H1 (cell line): ENCODE results near the gene KLHDC10. TPM values are rescaled to one million over a fixed set of nuclear protein-coding genes. Genes with fewer than 3 reads are reported as not detected.
A peak's percentile ranks its signal among the peaks of the same experiment; 100 is the strongest.

Source experiments
- ATF2 ChIP-seq: IDR thresholded peaks from 2 replicates; pipeline ENCODE4 v1.6.1; 2012; ENCODE audit warnings: low read length, inconsistent platforms
- BRCA1 ChIP-seq: IDR thresholded peaks from 2 replicates; pipeline ENCODE4 v1.6.1; 2012; ENCODE audit warnings: low read depth, low read length, improper control_type of control experiment
- CBX5 ChIP-seq: fragments of 300-800, 300-1000 bp; sonication (generic); IDR thresholded peaks from 2 replicates; pipeline ENCODE4 v1.7.1; 2016; ENCODE audit warnings: antibody characterized with exemption, low read length, low read depth
- CEBPB ChIP-seq: IDR thresholded peaks from 2 replicates; pipeline ENCODE4 v1.6.1; 2012; ENCODE audit warnings: low read depth, low read length
- CHD1 ChIP-seq: IDR thresholded peaks from 2 replicates; pipeline ENCODE4 v1.6.1; 2012; ENCODE audit warnings: low read depth, low read length, improper control_type of control experiment
- GABPA ChIP-seq: IDR thresholded peaks from 2 replicates; pipeline ENCODE4 v1.6.1; 2011; ENCODE audit warnings: mild to moderate bottlenecking, low read length, moderate library complexity, borderline replicate concordance; ENCODE audit not compliant: insufficient read depth
- GTF2F1 ChIP-seq: IDR thresholded peaks from 2 replicates; pipeline ENCODE4 v1.6.1; 2012; ENCODE audit warnings: low read depth, low read length, improper control_type of control experiment, borderline replicate concordance
- HDAC2 ChIP-seq, 2 experiments: fragments of 300-600 bp in 1 of 2; sonication (generic) in 1 of 2; IDR thresholded peaks; 2 replicates each; pipeline ENCODE4 v1.6.1; 2011 to 2012; ENCODE audit warnings: low read depth in 2 of 2, low read length in 2 of 2, mild to moderate bottlenecking in 2 of 2, moderate library complexity in 2 of 2, borderline replicate concordance in 1 of 2, inconsistent platforms in 1 of 2
- HDAC6 ChIP-seq: IDR thresholded peaks from one replicate; pipeline ENCODE4 v1.7.1; 2012; ENCODE audit warnings: low read depth, mild to moderate bottlenecking, inconsistent platforms, low read length, moderate library complexity
- JUN ChIP-seq: IDR thresholded peaks from 2 replicates; pipeline ENCODE4 v1.6.1; 2011; ENCODE audit warnings: low read depth, mild to moderate bottlenecking, improper control_type of control experiment, low read length
- JUND ChIP-seq: IDR thresholded peaks from 2 replicates; pipeline ENCODE4 v1.6.1; 2011; ENCODE audit warnings: mild to moderate bottlenecking, improper control_type of control experiment, low read length
- KDM5A ChIP-seq: fragments of 200-600 bp; IDR thresholded peaks from 2 replicates; pipeline ENCODE4 v1.7.1; 2012; ENCODE audit warnings: mild to moderate bottlenecking, low read length, inconsistent platforms, mixed read lengths
- MAX ChIP-seq: IDR thresholded peaks from 2 replicates; pipeline ENCODE4 v1.6.1; 2012; ENCODE audit warnings: inconsistent platforms
- NRF1 ChIP-seq: IDR thresholded peaks from 2 replicates; pipeline ENCODE4 v1.6.1; 2011; ENCODE audit warnings: mild to moderate bottlenecking, low read depth, low read length, improper control_type of control experiment
- POLR2A ChIP-seq, 2 experiments: IDR thresholded peaks; 1 replicate in 1 of 2; 2 replicates in 1 of 2; pipeline ENCODE4 v1.6.1; 2011; ENCODE audit warnings: low read depth in 2 of 2, low read length in 2 of 2, mild to moderate bottlenecking in 2 of 2; ENCODE audit errors: control extremely low read depth in 1 of 2
- POU5F1 ChIP-seq: IDR thresholded peaks from 2 replicates; pipeline ENCODE4 v1.6.1; 2011; ENCODE audit warnings: low read depth, mild to moderate bottlenecking, low read length, moderate library complexity
- RAD21 ChIP-seq, 2 experiments: IDR thresholded peaks in 1 of 2; conservative IDR thresholded peaks in 1 of 2; 2 replicates each; pipeline ENCODE4 v1.6.1; 2011; ENCODE audit warnings: low read depth in 2 of 2, low read length in 2 of 2, improper control_type of control experiment in 1 of 2, inconsistent platforms in 1 of 2, mild to moderate bottlenecking in 1 of 2, moderate library complexity in 1 of 2
- RBBP5 ChIP-seq: IDR thresholded peaks from 2 replicates; pipeline ENCODE4 v1.7.1; 2012; ENCODE audit warnings: low read depth, mild to moderate bottlenecking, inconsistent platforms, low read length, moderate library complexity, borderline replicate concordance
- SIX5 ChIP-seq: IDR thresholded peaks from 2 replicates; pipeline ENCODE4 v1.6.1; 2011; ENCODE audit warnings: mild to moderate bottlenecking, low read depth, low read length
- SP2 ChIP-seq: IDR thresholded peaks from 2 replicates; pipeline ENCODE4 v1.6.1; 2012; ENCODE audit warnings: mild to moderate bottlenecking, low read length, inconsistent platforms
- SP4 ChIP-seq: IDR thresholded peaks from 2 replicates; pipeline ENCODE4 v1.6.1; 2012; ENCODE audit warnings: low read length, inconsistent platforms
- TAF1 ChIP-seq: IDR thresholded peaks from 2 replicates; pipeline ENCODE4 v1.6.1; 2011; ENCODE audit warnings: mild to moderate bottlenecking, low read depth, low read length
- TBP ChIP-seq: IDR thresholded peaks from 2 replicates; pipeline ENCODE4 v1.6.1; 2011; ENCODE audit warnings: low read depth, low read length, improper control_type of control experiment
- polyA plus RNA-seq, 7 experiments: library from polyadenylated mRNA; depleted of rRNA in 3 of 7; stranded (reverse) in 5 of 7; unstranded in 2 of 7; fragments of >200 nt in 5 of 7; fragments of 200-250 nt in 2 of 7; gene quantifications; 1 replicate in 5 of 7; 2 replicates in 1 of 7; 4 replicates in 1 of 7; pipeline versions ENCODE4 v1.2.1 to v1.2.3, GENCODE V29; 2011 to 2013; ENCODE audit warnings: missing spikeins in 2 of 7, mixed read lengths in 2 of 7
- total RNA-seq: library from RNA; stranded (reverse); fragmentation: NEBNext Ultra II Directional; extraction: Animal tissue kit (Norgen Biotek cat#: 25700); gene quantifications from 2 replicates; pipeline ENCODE4 v1.2.1, GENCODE V29; 2021

KLHDC10 gene
- total and polyA plus RNA-seq, 2 of the 8 experiments (the other 6 are each of a cell fraction or from before 2014, with no cell fraction given) = 6.6 to 14.5 TPM

GRCh38 chr7:130069978-130070860 lies at the start of gene KLHDC10 (continued):
- TF ChIP-seq SP2 (no peak), JUND (peak; percentile 50; the same call in 1 of the 2 replicates), POLR2A (IDR thresholded peaks at IDR 0.05; ENCODE audit: control extremely low read depth in 1 of 2, low read depth in 2 of 2, low read length in 2 of 2) (peak in 1 of 2 experiments; percentile 79; a peak in 2 of 3 replicates), BRCA1 (no peak), CBX5 (no peak), GTF2F1 (no peak), HDAC6 (no peak), HDAC2 (IDR thresholded peaks at IDR 0.05; ENCODE audit: borderline replicate concordance in 1 of 2, low read depth in 2 of 2, low read length in 2 of 2) (peak; percentile 61 to 77; a peak in 1 of 4 replicates), RAD21 (IDR thresholded peaks at IDR 0.05 in 1 of 2, conservative IDR thresholded peaks at IDR 0.05 in 1 of 2; ENCODE audit: low read depth in 2 of 2, low read length in 2 of 2) (no peak), CEBPB (no peak), NRF1 (no peak), KDM5A (0 out of 2 replicates have a peak, but pooled peaks have one; percentile 58), TAF1 (peak; percentile 62; the same call in 1 of the 2 replicates), SIX5 (no peak), ATF2 (peak; percentile 37; the same call in 1 of the 2 replicates), JUN (no peak), RBBP5 (no peak), GABPA (no peak), TBP (no peak), CHD1 (no peak), POU5F1 (no peak), SP4 (peak; percentile 55; the same call in 1 of the 2 replicates), MAX (peak; percentile 62; the same call in 1 of the 2 replicates)
